GM12892 (cell line): Measurements from ENCODE around the gene C19orf12.

Experiments used
- POLR2A ChIP-seq: IDR thresholded peaks from 2 replicates; pipeline ENCODE4 v1.6.1; 2011; ENCODE audit warnings: low read depth, low read length, control low read depth
- POLR2AphosphoS5 ChIP-seq: IDR thresholded peaks from 2 replicates; pipeline ENCODE4 v1.6.1; 2011; ENCODE audit warnings: low read depth, low read length, control low read depth

GRCh38 chr19:29724102-29724641 lies 9.1 kb upstream of the C19orf12 start:
- TF ChIP-seq POLR2A (no peak), POLR2AphosphoS5 (no peak)
